Transverse colon (tissue), 4 donors: Measurements from ENCODE around the gene GPD1L. TPM values are rescaled to one million over a fixed set of nuclear protein-coding genes. Genes with fewer than 3 reads are reported as not detected.

Experiments
- DNase-seq: peaks from one replicate; pipeline ENCODE4 v3.0.0-alpha.2; 2019
- H3K27ac ChIP-seq, 4 donors: fragments of 200-600 bp; sonication (generic); 2 replicates each; pipeline ENCODE4 v1.5.1; 2016 to 2018; ENCODE audit warnings: inconsistent platforms in 4 of 4
- H3K27me3 ChIP-seq: fragments of 200-600 bp; sonication (generic); 2 replicates; pipeline ENCODE4 v1.5.1; 2017; ENCODE audit warnings: inconsistent platforms
- H3K36me3 ChIP-seq, 4 donors: fragments of 200-600 bp; sonication (generic); 2 replicates each; pipeline ENCODE4 v1.5.1; 2017 to 2019; ENCODE audit warnings: inconsistent platforms in 4 of 4
- H3K4me1 ChIP-seq, 4 donors: fragments of 200-600 bp; sonication (generic); 2 replicates each; pipeline ENCODE4 v1.5.1; 2017 to 2020; ENCODE audit warnings: inconsistent platforms in 4 of 4
- H3K4me3 ChIP-seq, 4 donors: fragments of 200-600 bp; sonication (generic); 1 replicate in 1 of 4; 2 replicates in 3 of 4; pipeline versions ENCODE4 v1.5.1 to v1.6.1; 2017 to 2019; ENCODE audit warnings: inconsistent platforms in 4 of 4
- H3K9me3 ChIP-seq, 2 donors: fragments of 200-600 bp; sonication (generic); 2 replicates each; pipeline ENCODE4 v1.5.1; 2017 to 2019; ENCODE audit warnings: inconsistent platforms in 2 of 2
- CTCF ChIP-seq, 5 experiments: fragments of 200-600 bp in 3 of 5; fragments of 450-650 bp in 2 of 5; sonication (generic) in 3 of 5; IDR thresholded peaks; 1 replicate in 2 of 5; 2 replicates in 3 of 5; pipeline ENCODE4 v1.5.1; 2016 to 2017; ENCODE audit warnings: antibody characterized with exemption in 5 of 5, inconsistent platforms in 3 of 5, mild to moderate bottlenecking in 2 of 5, moderate library complexity in 1 of 5
- EP300 ChIP-seq: sonication (generic); formaldehyde crosslinking; IDR thresholded peaks from one replicate; pipeline ENCODE4 v1.6.1; 2017; ENCODE audit warnings: antibody characterized with exemption, low read depth
- POLR2A ChIP-seq: fragments of 450-650 bp; IDR thresholded peaks from one replicate; pipeline ENCODE4 v1.6.1; 2016; ENCODE audit warnings: antibody characterized with exemption, mild to moderate bottlenecking, moderate library complexity
- POLR2AphosphoS5 ChIP-seq, 3 donors: sonication (generic); formaldehyde crosslinking; IDR thresholded peaks; one replicate each; pipeline ENCODE4 v1.6.1; 2016; ENCODE audit warnings: antibody characterized with exemption in 3 of 3
- WGBS, 2 donors: methylation state at CpG; one replicate each; pipeline ENCODE4 v1.1.5; 2018; ENCODE audit warnings: low coverage in 1 of 2; 5-methylcytosine and 5-hydroxymethylcytosine counted together
- in situ Hi-C, 4 donors: fragments of 200-750 bp; cut with MboI; loops; one replicate each; pipeline versions ENCODE4 v1.15.0 to v1.15.1; 2017; ENCODE audit warnings: low sequenced_read_pairs in 3 of 4, low pct_ligation_motif_present in 1 of 4, low pct_unique_long_range_greater_than_20kb in 1 of 4
- intact Hi-C: fragments of 100-400 bp; cut with DNase I; formaldehyde crosslinking; loops from one replicate; pipeline ENCODE4 v1.15.1; 2023; ENCODE audit warnings: low total_unique reads
- total RNA-seq, 4 donors: library from RNA; depleted of rRNA; stranded (reverse); fragments of >200 nt; gene quantifications; one replicate each; pipeline ENCODE4 v1.1.0, GENCODE V29; 2016

Gene GPD1L
- total RNA-seq, 4 donors from 2014 or later: 35.6 to 107 (median 66.5) TPM

GRCh38 chr3:32195995-32196540 lies 89.6 kb downstream of the GPD1L start:
- no peak for DNase-seq
- Histone ChIP-seq H3K4me1 (no peaks in the 10 kb centered on the region), H3K4me3 (no peak overlapping the region), H3K27me3 (no peaks in the 10 kb centered on the region), H3K27ac (no peak overlapping the region), H3K36me3 (no peaks in the 10 kb centered on the region), H3K9me3 (no peaks in the 10 kb centered on the region)
- in situ Hi-C loops (loop anchor here in 3 of 4 donors (25.0 kb wide), 3 partner anchors 141 to 466 kb away; no protein-coding TSS in a partner anchor), intact Hi-C loops (no loop called here)
- no peak for TF ChIP-seq POLR2A
- no peak for TF ChIP-seq POLR2AphosphoS5 (IDR thresholded peaks at IDR 0.05)
- TF ChIP-seq CTCF (IDR thresholded peaks at IDR 0.05): no peak
- TF ChIP-seq EP300: no peak
- WGBS, 2 donors: 72 to 76% methylated on average over 4 of the region's 4 CpGs

- no peak overlapping the region for H3K27ac ChIP-seq
- intact Hi-C loops: no loop called here
- DNase-seq: no peak
- H3K27me3 ChIP-seq: no peaks in the 10 kb centered on the region
- H3K4me3 ChIP-seq: no peak overlapping the region
- TF ChIP-seq EP300 (no peak), POLR2AphosphoS5 (IDR thresholded peaks at IDR 0.05) (no peak), POLR2A (no peak), CTCF (IDR thresholded peaks at IDR 0.05) (no peak)
- 65% methylated on average over 1 of the region's 1 CpG; no CpG with 5 or more reads in 1 of the 2 donors for WGBS, 2 donors
- no peaks in the 10 kb centered on the region for H3K36me3 ChIP-seq
- in situ Hi-C loops: loop anchor here in 3 of 4 donors (25.0 kb wide), 3 partner anchors 139 to 464 kb away; no protein-coding TSS in a partner anchor
- no peaks in the 10 kb centered on the region for H3K4me1 ChIP-seq
- no peaks in the 10 kb centered on the region for H3K9me3 ChIP-seq
These were observed 91.6 kb downstream of the GPD1L start for GRCh38 chr3:32197991-32198390.

- Histone ChIP-seq H3K27me3 (no peaks in the 10 kb centered on the region), H3K4me1 (no peaks in the 10 kb centered on the region), H3K9me3 (no peaks in the 10 kb centered on the region), H3K36me3 (no peaks in the 10 kb centered on the region), H3K27ac (no peak overlapping the region), H3K4me3 (no peak overlapping the region)
- DNase-seq: no peak
- no peak for TF ChIP-seq CTCF (IDR thresholded peaks at IDR 0.05)
- in situ Hi-C loops: loop anchor here in 3 of 4 donors (25.0 kb wide), 3 partner anchors 139 to 464 kb away; no protein-coding TSS in a partner anchor
- WGBS, 2 donors: 73% methylated on average over 2 of the region's 3 CpGs; no CpG with 5 or more reads in 1 of the 2 donors
- intact Hi-C loops: no loop called here
These were observed 92.3 kb downstream of the GPD1L start for GRCh38 chr3:32198714-32199113.

- Histone ChIP-seq H3K9me3 (no peaks in the 10 kb centered on the region), H3K4me3 (no peak overlapping the region), H3K27ac (no peak overlapping the region), H3K27me3 (no peaks in the 10 kb centered on the region), H3K36me3 (no peaks in the 10 kb centered on the region), H3K4me1 (no peaks in the 10 kb centered on the region)
- DNase-seq: no peak
- no peak for TF ChIP-seq POLR2A
- in situ Hi-C loops: no loop called here
- intact Hi-C loops: no loop called here
- 63 to 96% methylated on average over 4 to 7 of the region's 7 CpGs for WGBS, 2 donors
These were observed 94.1 kb downstream of the GPD1L start for GRCh38 chr3:32200490-32200889.
